GM19351 (cell line): ENCODE measurements around the gene RASSF7.

Experiments
- ATAC-seq: cut with Tn5 transposase; IDR thresholded peaks from one replicate; pipeline ENCODE4 v1.9.1; 2021; ENCODE audit warnings: mild to moderate bottlenecking, moderate library complexity; ENCODE audit not compliant: unreplicated experiment

The RASSF7 gene

DNA sequence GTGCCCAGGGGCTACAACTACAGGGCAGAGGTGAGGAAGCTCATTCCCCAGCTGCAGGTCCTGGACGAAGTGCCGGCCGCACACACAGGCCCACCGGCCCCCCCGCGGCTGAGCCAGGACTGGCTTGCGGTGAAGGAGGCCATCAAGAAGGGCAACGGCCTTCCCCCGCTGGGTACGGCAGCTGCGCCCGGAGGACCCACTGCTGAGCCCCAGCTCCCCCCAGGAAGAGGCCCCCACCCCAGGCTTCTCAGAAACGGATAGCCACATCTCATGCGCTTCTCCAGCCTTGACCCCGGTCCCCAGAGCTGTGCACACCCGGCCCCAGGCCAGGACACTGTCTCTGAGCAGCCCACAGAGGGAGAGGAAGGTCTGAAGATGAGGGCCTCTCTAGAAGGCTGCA is 9.6 kb upstream of the RASSF7 start:
- ATAC-seq, result no peak

DNA sequence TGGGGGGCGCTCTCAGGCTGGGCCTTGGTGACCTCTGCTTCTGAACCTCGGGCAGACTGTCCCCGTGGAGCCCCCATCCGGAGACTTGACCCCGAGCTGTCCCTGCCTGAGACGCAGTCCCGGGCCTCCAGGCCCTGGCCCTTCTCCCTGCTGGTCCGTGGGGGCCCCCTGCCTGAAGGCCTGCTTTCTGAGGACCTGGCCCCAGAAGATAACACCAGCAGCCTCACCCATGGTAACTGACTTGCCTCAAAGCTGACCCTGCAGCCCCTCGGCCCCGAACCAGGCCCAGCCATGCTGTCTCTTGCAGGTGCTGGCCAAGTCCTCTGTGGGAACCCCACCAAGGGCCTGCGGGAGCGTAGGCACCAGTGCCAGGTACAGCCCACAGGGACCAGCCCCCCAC is 9.2 kb upstream of the RASSF7 start:
- ATAC-seq, result no peak

DNA sequence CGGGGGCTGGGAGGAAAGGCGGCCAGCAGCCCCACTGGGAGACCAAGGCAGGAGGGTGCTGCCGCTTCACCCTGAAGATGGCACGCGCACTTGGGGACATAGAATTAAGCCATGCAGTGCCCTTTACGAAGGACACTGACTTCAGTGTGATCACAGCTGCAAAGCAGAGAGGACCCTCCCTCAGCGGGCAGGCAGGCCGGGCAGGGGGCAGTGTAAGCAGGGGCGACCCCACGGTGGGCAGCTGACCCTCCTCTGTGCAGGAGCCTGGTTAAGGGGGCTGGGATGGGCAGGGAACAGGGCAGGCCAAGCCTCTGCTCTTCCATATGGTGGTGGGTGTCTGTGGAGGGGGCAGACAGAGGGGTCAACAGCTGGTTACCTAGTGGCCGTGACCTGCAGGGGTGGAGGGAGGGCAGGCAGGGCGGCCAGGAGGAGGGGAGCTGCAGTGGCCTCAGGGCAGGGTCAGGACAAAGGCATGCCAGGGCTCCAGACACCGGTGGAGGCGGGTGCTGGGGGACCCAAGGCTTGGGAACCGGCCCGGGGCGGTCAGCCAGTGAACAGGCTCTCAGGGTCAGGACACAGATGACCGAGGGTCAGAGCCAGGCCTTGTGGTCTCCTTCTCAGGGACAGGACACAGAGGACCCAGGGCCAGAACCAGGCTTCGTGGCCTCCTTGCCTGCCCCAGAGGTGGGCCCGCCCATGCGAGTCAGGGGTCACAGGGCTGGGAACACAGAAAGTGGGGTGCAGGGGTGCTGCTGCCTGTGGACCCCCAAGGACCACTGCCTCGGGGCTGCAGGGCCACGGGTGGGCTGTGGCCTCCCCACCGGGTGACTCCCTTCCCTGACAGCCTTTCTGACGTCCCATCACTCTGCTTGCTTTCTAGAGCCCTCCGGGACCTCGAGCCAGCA is 7.4 kb upstream of the RASSF7 start:
- ATAC-seq, result no peak

DNA sequence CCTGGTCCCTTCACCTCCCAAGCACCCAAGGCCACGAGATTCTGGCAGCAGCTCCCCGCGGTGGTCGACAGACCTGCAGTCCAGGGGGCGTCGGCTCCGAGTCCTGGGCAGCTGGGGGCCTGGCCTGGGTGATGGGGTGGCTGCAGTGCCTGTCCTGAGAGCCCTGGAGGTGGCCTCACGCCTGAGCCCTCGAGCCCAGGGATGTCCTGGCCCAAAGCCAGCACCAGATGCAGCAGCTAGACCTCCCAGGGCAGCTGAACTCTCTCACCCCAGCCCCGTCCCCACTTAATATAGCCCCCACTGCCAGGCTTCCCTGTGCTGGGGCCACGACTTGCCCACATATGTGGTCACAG is 6.8 kb upstream of the RASSF7 start:
- no peak for ATAC-seq

DNA sequence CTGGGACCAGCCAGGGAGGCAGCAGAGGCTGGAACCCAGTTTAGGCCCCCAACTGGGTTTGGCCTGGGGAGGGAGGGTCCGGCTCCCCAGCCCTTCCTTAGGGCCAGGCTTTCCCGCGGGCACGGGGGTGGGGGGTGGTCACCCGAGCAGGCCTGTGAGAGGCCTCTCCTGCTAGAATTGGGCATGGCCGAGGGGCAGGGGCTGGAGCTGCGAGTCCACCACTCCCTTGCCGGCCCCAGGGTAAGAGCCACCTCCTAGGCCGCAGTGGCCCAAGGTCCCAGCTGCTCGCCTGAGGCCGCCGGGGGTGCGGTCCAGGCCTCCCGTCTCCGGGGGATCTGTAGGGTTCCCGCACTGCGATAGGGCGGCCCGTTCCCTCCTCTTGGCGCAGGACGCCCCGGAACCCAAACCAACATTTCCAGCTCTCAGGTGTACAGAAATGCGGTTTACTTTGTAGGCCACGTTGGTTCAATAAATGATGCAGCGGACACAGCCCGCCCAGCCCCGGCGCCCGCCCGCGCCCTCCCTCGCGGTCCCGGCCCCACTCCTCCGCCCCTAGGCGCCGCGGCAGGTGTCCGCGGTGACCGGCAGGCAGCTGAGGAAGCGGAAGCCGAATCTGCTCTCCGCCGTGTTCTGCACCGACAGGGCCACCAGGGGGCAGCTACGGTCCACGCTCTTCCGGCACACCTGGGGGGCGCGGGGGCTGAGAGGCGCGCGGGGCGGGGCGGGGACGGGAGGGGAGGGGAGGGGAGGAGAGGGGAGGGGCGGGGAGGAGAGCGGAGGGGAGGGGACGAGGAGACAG is 6.1 kb upstream of the RASSF7 start:
- ATAC-seq, result peak; percentile 71

DNA sequence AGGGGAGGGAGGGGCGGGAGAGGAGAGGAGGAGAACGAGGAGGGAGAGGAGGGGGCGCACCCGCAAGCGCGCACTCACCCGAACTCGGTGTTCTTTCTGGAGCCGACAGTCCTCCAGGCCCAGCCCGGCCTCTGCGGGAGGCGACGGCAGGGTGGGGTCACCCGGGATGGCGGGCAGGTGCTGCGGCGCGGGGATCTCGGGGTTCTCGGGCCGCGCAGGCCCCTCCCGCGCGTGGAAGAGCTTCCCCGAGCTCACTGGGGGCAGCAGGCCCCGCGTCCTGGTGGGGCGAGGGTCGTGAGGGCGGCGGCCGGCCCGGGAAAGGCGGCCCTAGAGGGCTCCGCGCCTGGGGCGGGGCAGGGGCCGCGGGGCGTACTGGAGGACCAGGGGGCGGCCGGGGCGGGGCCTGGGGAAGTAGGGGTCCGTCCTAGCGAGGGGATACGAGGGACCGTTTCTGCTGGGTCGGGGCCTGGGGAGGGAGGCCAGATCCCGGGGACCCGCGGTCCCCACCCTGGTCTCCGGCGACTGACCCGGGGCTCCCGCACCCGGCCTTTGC is 5.5 kb upstream of the RASSF7 start:
- ATAC-seq, result no peak

DNA sequence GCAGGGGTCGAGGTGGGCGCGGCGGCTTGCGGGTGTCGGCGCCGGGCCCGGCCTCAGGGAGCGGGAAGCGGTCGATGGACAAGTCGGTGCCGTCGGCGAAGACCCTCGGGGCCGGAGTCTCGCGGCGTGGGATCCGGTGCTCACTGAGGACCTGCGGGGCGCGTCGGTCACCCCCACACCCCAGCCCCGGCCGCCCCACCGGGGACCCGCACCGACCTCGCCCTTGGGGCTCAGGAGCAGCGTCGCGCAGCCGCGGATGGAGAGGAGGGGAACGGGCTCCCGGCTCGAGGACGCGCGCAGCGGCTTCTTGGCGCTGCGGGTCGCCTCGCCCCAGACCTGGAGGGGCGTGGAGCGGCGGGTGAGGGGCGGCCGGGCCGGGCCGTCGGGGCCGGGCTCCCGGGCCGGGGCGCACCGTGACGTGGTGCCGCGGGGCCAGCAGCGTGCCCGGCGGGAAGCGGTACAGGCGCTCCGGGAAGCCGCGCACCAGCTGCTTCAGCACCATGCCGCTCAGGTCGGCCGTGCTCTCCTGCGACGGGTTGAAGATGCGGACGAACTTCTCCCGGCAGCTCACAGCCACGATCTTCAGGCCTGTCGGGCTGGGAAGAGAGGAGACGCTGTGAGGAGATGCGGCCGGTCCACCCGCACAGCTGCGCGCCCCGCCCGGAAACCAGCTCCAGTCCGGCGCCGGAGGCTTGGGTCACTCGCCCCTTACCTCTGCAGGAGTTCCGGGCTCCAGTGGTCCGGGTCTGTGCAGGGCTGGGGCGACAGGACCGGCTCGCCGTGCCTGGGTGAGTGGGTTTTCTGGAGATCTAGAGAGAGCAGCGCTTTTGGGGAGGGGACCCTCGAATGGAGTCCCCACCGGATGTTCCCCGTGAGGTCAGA is 4.7 kb upstream of the RASSF7 start:
- no peak for ATAC-seq

DNA sequence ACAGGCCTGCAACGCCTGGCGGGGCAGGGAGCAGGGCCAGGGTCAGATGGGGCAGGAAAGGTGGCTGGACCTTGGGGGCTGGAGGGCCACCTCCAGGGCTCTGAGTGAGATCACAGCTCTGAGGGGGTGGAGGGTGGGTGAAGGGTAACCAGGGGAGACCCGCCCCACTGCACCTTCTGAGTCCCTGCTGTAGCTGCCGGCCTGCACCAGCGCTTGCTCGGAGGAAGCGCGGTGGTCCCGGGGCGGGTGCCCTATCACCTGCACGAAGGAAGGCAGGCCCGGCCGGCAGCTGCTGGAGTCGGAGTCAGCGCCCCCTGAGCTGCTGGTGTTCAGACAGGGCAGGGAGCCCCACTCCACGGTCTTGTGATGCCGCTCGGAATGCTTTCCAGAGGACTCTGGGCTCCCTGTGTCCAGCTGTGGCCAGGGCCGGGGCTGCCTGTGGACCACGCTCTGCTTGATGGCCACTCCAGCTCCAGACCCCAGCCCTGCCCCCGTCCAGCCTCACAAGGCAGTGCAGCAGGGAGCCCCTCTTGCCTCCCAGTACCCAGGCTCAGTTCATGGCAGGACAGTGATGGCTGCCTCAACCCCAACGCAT is 4.0 kb upstream of the RASSF7 start:
- no peak for ATAC-seq

DNA sequence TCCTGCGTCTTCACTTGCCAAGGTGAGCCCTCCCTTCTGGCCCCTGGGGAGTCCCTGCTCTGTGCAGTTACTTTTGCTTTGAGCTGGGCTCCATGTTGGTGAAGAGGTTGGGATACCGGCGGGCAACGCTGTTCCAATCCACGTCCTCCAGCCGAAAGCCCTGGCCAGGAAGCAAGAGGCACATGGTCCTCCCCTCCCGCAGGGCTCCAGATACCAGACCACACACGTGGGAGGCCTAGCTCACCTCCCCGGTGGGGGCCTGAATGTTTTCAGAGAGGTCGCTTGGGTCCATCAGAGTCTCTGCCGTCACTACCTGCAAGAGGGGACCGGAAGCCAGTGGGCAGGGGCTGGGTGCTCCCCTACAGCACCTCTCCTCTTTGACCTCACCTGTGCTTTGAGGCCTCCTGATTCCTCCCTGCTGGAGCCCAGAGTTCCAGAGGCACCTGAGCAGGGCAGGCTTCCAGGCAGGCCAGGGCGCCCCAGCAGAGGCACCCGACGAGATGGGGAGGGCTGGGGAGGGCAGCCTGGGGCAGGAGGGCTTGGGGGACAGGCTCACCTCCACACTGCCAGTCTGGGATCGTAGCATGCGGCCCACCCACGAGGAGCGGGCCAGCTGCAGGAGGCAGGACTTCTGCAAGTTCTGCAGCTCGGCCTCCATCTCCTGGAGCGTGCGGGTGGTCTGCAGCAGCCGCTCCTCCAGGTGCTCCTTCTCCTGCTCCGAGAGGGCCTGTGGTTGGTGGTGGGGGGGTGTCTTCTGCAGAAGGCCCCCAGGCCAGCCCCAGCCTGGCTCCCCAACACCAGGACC is 3.2 kb upstream of the RASSF7 start:
- no peak for ATAC-seq

DNA sequence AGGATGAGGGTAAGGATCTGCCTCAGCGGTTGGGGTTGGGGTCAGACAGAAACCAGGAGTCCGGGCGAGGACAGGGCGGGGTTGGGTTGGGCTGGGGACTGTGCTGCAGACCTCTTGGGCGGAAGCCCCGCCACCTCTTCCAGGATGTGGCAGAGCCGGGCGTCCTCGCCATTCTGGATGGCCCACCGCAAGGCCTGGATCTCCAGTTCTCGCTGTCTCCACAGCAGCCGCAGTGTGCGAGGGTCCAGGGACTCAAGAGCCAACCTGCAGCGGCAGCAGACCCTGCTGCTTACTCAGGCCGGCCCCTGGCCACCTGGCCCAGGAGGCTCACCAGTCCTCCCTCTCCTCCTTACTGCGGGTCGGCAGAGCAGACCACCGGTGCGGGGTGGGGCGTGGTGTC is 2.3 kb upstream of the RASSF7 start:
- ATAC-seq, result no peak

DNA sequence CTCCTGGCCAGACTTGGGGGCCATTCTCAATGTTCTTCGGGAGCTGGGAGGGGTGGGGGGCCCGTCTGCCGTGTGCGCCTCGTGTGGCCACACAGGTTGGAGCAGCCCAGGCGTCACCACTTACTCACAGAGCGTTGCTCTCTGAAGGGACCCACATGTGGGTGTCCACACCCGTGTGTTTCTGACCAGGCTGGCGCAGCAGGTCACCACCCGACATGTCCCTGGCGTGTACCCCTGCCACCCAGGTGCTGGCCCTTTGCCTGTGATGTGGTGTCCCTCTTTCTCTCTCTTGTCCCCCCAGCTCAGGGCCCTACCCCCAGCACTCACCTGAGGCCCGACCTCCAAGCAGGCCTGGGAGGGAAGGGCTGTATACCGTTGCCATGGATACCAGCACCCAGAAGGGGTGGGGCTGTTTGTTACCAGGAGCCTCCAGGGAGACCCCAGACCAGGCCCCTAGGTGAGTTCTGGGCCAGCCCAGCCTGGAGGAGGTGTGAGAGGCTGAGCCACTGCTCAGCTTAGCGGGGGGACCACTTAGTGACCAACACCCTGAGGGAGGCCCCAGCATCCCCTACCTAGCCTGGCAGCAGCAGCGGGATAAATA is 1.6 kb upstream of the RASSF7 start:
- no peak for ATAC-seq

DNA sequence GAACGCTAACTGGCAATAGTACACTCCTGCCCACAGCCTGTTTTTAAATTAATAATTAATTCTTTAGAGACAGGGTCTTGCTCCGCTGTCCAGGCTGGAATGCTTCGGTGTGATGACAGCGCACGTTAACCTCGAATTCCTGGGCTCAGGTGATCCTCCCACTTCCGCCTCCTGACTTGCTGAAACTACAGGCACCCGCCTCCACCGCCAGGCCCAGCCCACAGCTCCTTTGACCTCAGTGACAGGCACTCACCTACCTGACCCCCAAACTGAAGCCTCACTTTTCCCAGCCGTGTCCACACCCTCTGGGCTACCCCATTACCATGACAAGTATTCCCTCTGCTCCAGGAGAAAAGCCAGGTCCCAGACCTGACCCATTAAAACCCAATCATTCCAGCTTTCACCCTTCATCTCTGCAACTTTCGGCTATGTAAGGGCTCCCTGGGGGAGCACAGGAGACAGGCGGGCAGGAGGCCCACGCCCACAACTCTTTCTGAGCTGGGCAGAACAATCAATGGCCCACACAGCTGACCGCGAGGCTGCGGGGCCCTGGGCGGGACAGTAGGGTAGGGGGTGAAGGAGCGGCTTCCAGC is 962 bp upstream of the RASSF7 start:
- no peak for ATAC-seq

DNA sequence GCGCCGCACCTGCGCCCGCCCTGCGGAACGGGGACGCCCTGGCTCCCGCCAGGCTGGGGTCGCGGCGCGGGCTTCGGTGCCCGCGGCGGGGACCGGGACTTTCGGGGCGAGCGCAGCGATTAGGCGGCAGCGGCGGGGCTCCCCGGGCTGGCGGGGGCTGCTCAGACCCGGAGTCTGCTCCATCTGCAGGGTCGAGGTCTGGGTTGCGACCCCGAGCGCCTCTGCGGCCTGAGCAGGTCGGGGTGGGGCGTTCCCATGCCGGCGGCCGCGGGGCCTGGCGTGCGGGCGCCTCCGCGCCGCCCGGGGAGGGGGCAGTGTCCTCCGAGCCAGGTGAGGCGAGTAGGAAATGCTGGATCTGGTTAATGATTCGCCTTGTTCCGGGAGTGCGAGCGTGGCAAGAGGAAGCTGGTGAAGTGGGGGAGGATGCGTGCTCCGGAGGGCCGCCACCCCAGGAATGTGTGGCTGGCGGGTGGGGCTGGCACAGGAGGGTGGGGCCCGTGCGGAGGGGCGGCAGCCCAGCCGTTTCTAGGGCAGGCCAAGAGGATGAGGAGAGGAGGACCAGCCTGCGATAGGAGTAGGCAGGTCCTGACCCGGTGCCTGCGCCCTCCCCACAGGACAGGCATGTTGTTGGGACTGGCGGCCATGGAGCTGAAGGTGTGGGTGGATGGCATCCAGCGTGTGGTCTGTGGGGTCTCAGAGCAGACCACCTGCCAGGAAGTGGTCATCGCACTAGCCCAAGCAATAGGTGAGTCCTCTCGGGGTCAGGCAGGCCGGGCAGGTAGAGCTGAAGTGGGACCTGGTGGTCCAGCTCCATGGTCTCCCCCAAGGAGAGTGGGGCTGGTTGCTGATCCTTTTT is 606 bp downstream of the RASSF7 start:
- ATAC-seq, result peak; percentile 10

DNA sequence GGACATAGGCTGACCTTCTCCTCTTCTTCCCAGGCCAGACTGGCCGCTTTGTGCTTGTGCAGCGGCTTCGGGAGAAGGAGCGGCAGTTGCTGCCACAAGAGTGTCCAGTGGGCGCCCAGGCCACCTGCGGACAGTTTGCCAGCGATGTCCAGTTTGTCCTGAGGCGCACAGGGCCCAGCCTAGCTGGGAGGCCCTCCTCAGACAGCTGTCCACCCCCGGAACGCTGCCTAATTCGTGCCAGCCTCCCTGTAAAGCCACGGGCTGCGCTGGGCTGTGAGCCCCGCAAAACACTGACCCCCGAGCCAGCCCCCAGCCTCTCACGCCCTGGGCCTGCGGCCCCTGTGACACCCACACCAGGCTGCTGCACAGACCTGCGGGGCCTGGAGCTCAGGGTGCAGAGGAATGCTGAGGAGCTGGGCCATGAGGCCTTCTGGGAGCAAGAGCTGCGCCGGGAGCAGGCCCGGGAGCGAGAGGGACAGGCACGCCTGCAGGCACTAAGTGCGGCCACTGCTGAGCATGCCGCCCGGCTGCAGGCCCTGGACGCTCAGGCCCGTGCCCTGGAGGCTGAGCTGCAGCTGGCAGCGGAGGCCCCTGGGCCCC is 1.4 kb downstream of the RASSF7 start:
- ATAC-seq, result no peak

DNA sequence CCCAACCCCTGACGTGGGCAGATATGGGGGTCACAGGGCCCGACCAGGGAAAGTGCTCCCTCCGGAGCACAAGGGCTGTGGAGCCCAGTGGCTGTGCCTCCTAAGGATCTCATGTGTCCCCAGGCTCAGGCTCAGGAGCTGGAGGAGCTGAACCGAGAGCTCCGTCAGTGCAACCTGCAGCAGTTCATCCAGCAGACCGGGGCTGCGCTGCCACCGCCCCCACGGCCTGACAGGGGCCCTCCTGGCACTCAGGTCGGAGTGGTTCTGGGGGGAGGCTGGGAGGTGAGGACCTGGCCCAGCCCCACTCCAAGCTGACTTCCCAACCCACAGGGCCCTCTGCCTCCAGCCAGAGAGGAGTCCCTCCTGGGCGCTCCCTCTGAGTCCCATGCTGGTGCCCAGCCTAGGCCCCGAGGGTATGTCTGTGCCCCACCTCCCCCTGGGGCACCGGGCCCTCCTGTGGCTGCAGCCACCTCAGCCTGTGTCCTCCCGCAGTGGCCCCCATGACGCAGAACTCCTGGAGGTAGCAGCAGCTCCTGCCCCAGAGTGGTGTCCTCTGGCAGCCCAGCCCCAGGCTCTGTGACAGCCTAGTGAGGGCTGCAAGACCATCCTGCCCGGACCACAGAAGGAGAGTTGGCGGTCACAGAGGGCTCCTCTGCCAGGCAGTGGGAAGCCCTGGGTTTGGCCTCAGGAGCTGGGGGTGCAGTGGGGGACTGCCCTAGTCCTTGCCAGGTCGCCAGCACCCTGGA is 2.5 kb downstream of the RASSF7 start:
- ATAC-seq, result no peak

DNA sequence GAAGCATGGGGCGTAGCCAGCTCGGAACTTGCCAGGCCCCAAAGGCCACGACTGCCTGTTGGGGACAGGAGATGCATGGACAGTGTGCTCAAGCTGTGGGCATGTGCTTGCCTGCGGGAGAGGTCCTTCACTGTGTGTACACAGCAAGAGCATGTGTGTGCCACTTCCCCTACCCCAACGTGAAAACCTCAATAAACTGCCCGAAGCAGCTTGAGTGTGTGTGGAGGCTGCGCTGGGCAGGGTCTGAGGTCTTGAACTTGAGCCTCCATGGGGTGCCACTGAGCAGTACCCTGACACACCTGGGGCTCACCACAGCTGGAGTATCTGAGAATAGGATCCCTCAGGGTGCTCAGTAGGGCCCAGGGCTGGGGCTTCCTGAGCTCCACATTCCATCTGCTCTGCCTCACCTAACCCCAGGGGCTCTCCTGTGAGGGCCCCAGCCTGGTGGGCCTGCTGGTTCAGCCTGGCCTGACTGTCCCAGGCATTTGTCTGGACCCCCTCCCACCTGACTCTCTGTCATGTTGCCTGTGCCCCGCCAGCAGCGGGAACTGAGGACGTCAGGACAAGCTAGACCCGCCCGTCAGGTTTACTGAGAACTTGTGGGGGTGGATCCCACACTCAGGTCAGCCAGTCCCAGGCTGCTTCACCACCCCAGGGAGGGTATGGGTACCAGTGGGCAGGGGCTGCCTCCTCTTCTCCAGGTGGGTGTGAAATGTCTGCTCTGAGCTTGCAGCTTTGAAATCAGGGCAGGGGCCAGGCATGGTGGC is 3.2 kb downstream of the RASSF7 start:
- no peak for ATAC-seq
